NCI-H187 (cell line): ENCODE results near the gene EHMT1.
A peak's percentile ranks its signal among the peaks of the same experiment; 100 is the strongest.

Experiments
- DNase-seq, 2 experiments: peaks; one replicate each; lab custom pipeline; 2025; lab: John Stamatoyannopoulos, UW

Gene EHMT1

GRCh38 chr9:137784641-137785513 is 166.1 kb downstream of the EHMT1 start:
- no peak for DNase-seq

GRCh38 chr9:137785704-137786161 is 166.9 kb downstream of the EHMT1 start:
- no peak for DNase-seq

GRCh38 chr9:137786511-137786920 is 167.7 kb downstream of the EHMT1 start:
- DNase-seq = no peak

GRCh38 chr9:137787381-137787780 is 168.6 kb downstream of the EHMT1 start:
- no peak for DNase-seq

- DNase-seq = no peak
Measured at GRCh38 chr9:137787786-137788505, 169.1 kb downstream of the EHMT1 start.

GRCh38 chr9:137788561-137789294 is 169.9 kb downstream of the EHMT1 start:
- no peak for DNase-seq

- no peak for DNase-seq
Measured at GRCh38 chr9:137789295-137789895, 170.6 kb downstream of the EHMT1 start.

GRCh38 chr9:137791947-137792346 is 173.1 kb downstream of the EHMT1 start:
- no peak for DNase-seq

- no peak for DNase-seq
Measured at GRCh38 chr9:137793196-137793841, 174.5 kb downstream of the EHMT1 start.

- DNase-seq = no peak
Measured at GRCh38 chr9:137795156-137795666, 176.4 kb downstream of the EHMT1 start.

GRCh38 chr9:137797206-137798120 is 178.7 kb downstream of the EHMT1 start:
- peak; percentile 36 to 83 for DNase-seq

- no peak for DNase-seq
Measured at GRCh38 chr9:137798142-137798541, 179.3 kb downstream of the EHMT1 start.

- DNase-seq = no peak
Measured at GRCh38 chr9:137798901-137799629, 180.3 kb downstream of the EHMT1 start.

GRCh38 chr9:137799630-137799983 is 180.8 kb downstream of the EHMT1 start:
- no peak for DNase-seq

- no peak for DNase-seq
Measured at GRCh38 chr9:137800196-137801022, 181.6 kb downstream of the EHMT1 start.

GRCh38 chr9:137801023-137801319 is 182.2 kb downstream of the EHMT1 start:
- DNase-seq = no peak

- no peak for DNase-seq
Measured at GRCh38 chr9:137802021-137802420, 183.2 kb downstream of the EHMT1 start.

- DNase-seq = no peak
Measured at GRCh38 chr9:137802521-137803243, 183.9 kb downstream of the EHMT1 start.
